Bronchial smooth muscle cell (primary cell): Measurements from ENCODE around the gene TYW1. TPM values are rescaled to one million over a fixed set of nuclear protein-coding genes. Genes with fewer than 3 reads are reported as not detected.

ENCODE experiments used
- total RNA-seq: library from RNA; depleted of rRNA; stranded (reverse); fragments of >200 nt; gene quantifications from 2 replicates; pipeline ENCODE4 v1.2.1, GENCODE V29; 2014

Gene TYW1, protein sequence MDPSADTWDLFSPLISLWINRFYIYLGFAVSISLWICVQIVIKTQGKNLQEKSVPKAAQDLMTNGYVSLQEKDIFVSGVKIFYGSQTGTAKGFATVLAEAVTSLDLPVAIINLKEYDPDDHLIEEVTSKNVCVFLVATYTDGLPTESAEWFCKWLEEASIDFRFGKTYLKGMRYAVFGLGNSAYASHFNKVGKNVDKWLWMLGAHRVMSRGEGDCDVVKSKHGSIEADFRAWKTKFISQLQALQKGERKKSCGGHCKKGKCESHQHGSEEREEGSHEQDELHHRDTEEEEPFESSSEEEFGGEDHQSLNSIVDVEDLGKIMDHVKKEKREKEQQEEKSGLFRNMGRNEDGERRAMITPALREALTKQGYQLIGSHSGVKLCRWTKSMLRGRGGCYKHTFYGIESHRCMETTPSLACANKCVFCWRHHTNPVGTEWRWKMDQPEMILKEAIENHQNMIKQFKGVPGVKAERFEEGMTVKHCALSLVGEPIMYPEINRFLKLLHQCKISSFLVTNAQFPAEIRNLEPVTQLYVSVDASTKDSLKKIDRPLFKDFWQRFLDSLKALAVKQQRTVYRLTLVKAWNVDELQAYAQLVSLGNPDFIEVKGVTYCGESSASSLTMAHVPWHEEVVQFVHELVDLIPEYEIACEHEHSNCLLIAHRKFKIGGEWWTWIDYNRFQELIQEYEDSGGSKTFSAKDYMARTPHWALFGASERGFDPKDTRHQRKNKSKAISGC
- 14.0 and 20.5 TPM in 2 replicates for total RNA-seq

DNA sequence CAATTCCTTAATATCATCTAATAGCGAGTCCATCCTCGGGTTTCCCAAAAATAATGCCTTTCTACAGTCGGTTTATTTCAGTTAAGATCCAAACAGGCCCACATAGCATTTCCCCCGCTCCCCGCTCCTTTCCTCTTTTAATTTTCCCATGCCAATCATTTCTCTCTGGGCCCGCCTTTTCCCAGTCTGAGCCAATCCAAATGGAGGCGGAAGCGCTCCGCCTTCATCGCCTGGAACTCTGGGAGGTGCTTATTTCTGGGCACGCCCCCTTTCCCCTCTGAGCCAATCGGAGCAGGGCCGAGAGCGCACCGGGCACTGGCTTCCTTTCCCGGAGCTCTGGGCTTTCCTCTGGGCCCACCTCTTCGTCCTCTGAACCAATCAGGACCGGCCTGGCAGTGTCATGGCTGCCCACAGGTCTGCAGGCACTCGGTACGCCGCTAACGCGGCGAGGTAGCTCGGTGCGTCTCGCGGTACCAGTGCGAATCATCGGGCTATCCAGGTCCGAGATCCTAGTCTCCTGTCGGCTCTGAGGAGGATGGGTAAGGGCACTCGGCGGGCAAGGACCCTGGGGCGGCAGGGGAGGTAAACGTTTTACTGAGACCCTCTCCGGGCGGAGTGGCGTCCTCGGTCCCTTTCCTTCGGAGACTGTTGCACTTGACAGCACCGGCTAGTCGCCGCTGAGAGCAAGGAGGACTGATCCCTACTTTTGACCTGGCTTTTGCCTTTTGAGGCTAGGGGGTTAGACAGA lies at the start of gene TYW1:
Gene TYW1, plus strand, starts transcription at position 390 of the 748 bp plus-strand sequence. Its CDS starts 146 bp downstream, at position 536.

DNA sequence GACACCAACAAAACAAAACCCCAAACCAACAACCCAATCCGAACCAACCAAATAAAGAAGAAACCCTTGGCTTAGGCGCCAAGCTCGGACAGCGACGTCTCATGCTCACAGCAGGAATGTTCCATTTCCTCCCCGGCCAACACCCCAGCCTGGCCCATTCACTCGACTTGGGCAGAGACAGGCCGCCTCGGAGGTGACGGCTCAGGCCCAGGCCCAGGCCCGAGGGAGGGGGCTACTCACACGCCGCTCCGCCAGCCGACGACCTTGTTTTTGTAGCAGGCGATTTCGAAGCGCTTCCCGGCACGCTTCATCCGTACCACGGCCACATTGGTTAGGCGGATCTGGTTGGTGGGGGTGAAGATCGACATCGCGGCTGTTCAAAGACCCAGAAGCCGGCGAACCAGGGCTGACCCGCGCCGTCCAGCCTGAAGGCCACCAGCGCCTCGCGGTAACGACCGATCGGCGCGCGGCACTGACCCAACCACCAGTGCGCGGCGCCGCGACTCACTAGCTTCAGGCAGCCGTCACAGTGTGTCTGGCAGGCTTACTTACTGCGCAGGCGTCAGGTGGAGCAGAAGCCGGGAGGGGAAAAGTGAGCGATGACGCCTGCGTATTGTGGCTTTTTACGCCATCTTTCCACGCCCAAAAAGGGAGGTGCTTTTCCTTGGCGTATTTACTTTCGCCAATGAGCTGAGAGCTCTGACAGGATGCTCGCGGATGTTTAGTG lies 1.4 kb upstream of the TYW1 start, which contains the start of gene SBDS:
Gene SBDS, minus strand, starts transcription at position 537 of the 727 bp plus-strand sequence. Its CDS starts 169 bp downstream, at position 368.

Other genes starting within 250 kb of the TYW1 start
- 39.9 and 60.6 TPM in 2 replicates for gene TMEM248, start 75.6 kb upstream of the TYW1 start, total RNA-seq
- gene SBDS, start 1.2 kb upstream of the TYW1 start, total RNA-seq: 62.5 and 63.7 TPM in 2 replicates